ENCODE data around the gene HTR3D. TPM values are rescaled to one million over a fixed set of nuclear protein-coding genes. Genes with fewer than 3 reads are reported as not detected.

HTR3D gene
- total RNA-seq, 4 donors from 2014 or later: not detected

DNA sequence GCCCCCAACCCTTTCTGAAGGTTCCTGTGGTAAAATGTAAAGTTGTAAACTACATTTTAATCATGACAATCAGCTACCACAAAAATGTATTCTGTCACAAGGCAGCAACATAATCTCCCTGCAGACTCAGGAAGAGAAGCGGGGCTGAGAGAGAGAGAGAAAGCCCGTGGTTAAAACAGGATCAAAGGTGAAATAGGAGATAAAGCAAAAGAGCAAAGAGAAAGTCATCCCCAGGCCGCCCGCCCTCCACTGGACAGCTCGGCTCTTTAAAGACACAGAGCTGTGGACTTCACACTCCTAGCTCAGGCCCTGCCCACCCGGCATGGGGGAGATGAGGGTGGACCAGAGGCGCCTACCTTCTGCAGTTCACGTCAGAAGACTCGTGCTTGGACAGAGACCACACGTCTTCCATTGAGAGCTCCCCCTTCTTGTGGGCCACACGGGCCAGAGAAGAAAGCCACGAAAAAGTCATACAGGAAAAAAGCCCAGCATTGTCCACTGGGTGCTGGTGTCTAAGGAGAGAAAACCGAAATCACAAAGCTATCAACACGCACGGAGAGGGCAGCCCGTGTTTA is 43.2 kb upstream of the HTR3D start:
- H3K4me1 ChIP-seq: no peaks in the 10 kb centered on the region
- no peaks in the 10 kb centered on the region for H3K27me3 ChIP-seq
- H3K36me3 ChIP-seq: no peaks in the 10 kb centered on the region
- H3K4me3 ChIP-seq: no peak overlapping the region
- intact Hi-C loops (cut with DNase I; ENCODE audit: low total_unique reads): no loop called here
- H3K9me3 ChIP-seq: no peaks in the 10 kb centered on the region
- no peak for DNase-seq
- TF ChIP-seq, protein P1, sequence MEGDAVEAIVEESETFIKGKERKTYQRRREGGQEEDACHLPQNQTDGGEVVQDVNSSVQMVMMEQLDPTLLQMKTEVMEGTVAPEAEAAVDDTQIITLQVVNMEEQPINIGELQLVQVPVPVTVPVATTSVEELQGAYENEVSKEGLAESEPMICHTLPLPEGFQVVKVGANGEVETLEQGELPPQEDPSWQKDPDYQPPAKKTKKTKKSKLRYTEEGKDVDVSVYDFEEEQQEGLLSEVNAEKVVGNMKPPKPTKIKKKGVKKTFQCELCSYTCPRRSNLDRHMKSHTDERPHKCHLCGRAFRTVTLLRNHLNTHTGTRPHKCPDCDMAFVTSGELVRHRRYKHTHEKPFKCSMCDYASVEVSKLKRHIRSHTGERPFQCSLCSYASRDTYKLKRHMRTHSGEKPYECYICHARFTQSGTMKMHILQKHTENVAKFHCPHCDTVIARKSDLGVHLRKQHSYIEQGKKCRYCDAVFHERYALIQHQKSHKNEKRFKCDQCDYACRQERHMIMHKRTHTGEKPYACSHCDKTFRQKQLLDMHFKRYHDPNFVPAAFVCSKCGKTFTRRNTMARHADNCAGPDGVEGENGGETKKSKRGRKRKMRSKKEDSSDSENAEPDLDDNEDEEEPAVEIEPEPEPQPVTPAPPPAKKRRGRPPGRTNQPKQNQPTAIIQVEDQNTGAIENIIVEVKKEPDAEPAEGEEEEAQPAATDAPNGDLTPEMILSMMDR (IDR thresholded peaks at IDR 0.05): no peak
- no peak for TF ChIP-seq POLR2A (IDR thresholded peaks at IDR 0.05)
- no peak overlapping the region for H3K27ac ChIP-seq

DNA sequence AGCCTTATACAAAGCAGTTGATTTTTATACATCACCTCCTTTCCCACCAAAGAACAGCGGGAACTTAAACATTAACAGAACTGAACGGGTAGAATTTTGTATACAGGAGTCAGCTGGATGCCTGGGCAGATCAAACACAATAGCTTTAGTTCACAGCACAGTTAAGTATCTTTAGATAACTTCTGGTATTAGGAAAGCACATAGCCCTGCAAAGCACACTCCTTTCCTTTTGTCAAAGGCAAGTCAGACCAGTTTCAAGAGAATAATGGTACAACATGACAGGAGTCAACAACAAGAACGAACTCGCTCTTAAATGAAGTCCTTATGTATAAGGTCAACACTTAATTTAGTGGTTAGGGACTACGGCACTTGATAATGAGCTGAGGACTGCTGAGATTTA is 40.1 kb upstream of the HTR3D start:
- Histone ChIP-seq H3K27me3 (no peaks in the 10 kb centered on the region), H3K4me3 (no peak overlapping the region), H3K27ac (no peak overlapping the region), H3K4me1 (no peaks in the 10 kb centered on the region), H3K36me3 (no peaks in the 10 kb centered on the region), H3K9me3 (no peaks in the 10 kb centered on the region)
- intact Hi-C loops (cut with DNase I; ENCODE audit: low total_unique reads): no loop called here
- TF ChIP-seq, protein P1 (IDR thresholded peaks at IDR 0.05): no peak
- TF ChIP-seq POLR2A (IDR thresholded peaks at IDR 0.05): no peak
- no peak for DNase-seq

DNA sequence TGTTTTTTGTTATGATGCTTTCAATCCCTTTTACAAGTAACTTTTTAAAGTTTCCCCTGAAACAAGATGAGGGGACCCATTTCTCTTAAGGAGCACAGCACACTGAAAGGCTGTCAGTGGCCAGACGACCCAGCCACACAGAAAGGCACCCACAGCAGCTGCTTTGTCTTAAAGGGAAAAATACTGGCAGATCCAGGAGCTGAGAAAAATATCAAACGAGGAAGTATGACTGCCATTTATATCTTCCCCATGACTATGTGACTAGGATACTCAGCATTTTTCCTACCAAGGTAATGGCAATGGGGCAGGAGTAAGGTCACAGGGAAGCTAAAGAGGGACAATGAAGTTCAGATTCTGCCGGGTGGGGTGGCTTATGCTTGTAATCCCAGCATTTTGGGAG is 29.8 kb upstream of the HTR3D start:
- no peak overlapping the region for H3K27ac ChIP-seq
- intact Hi-C loops (cut with DNase I; ENCODE audit: low total_unique reads): no loop called here
- H3K36me3 ChIP-seq: no peaks in the 10 kb centered on the region
- no peaks in the 10 kb centered on the region for H3K9me3 ChIP-seq
- H3K27me3 ChIP-seq: no peaks in the 10 kb centered on the region
- no peak for DNase-seq
- H3K4me1 ChIP-seq: no peaks in the 10 kb centered on the region
- TF ChIP-seq, protein P1 (IDR thresholded peaks at IDR 0.05): no peak
- TF ChIP-seq POLR2A (IDR thresholded peaks at IDR 0.05): no peak
- H3K4me3 ChIP-seq: no peak overlapping the region

DNA sequence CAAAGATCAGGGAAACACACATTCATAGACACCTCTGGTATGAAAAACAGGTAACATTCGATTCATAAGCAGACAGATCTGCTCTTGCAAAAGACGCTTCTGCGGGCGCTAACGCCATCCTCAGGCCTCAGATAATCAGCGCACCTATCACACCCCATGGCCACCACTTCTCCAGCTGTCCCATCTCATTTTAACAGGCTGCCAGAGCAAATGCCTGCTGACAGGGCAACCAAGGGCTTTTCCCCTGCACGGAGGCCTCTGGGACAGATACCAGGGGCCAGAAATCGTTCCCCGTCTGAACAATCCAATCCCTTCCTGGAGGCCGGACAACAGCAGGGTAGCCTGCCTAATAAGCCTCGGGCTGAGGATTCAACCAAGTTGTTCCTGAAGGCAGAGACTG is 29.1 kb upstream of the HTR3D start:
- no peaks in the 10 kb centered on the region for H3K4me1 ChIP-seq
- H3K36me3 ChIP-seq: no peaks in the 10 kb centered on the region
- TF ChIP-seq POLR2A (IDR thresholded peaks at IDR 0.05): no peak
- TF ChIP-seq, protein P1 (IDR thresholded peaks at IDR 0.05): no peak
- H3K9me3 ChIP-seq: no peaks in the 10 kb centered on the region
- H3K4me3 ChIP-seq: no peak overlapping the region
- H3K27me3 ChIP-seq: no peaks in the 10 kb centered on the region
- no peak overlapping the region for H3K27ac ChIP-seq
- no peak for DNase-seq
- intact Hi-C loops (cut with DNase I; ENCODE audit: low total_unique reads): no loop called here

DNA sequence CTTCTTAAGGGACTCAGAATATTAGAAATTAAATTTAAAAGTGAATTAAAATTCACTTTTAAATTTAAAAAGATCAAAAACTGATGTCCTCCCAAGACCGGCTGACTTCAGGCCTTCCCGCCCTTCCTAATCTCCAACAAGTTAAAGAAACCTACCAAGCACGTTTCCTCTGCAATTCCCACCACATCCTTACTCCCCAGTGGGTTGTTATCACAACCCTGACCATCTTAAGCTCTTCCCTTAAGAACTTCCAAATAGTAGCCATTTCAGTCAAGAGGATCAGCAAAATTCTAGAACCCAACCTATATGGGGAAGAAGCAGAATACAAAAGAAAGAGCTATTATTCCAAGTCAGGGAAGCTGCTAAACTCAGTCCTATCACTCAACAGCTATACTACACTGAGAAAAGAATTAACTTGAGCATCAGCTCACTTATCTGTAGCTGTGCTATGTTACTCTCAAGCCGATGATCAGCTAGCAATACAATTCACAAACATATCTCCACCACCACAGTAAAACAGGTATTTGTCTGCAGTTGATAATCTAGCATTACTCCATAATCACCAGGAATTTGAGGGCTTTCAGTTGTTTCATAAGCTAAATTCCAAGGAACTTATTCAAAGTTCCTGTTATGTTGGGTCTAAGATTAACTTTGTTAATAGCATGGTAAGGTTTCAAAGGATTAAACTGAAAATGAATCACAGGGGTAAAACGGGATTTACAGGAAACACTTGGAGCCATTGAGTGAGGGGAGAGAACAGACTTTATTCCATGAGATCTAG is 28.2 kb upstream of the HTR3D start:
- no peak overlapping the region for H3K27ac ChIP-seq
- no peak for DNase-seq
- no peaks in the 10 kb centered on the region for H3K9me3 ChIP-seq
- no peaks in the 10 kb centered on the region for H3K4me1 ChIP-seq
- no peaks in the 10 kb centered on the region for H3K27me3 ChIP-seq
- intact Hi-C loops (cut with DNase I; ENCODE audit: low total_unique reads): no loop called here
- no peak for TF ChIP-seq POLR2A (IDR thresholded peaks at IDR 0.05)
- TF ChIP-seq, protein P1 (IDR thresholded peaks at IDR 0.05): no peak
- no peak overlapping the region for H3K4me3 ChIP-seq
- no peaks in the 10 kb centered on the region for H3K36me3 ChIP-seq

Measured in uterus (tissue), 4 donors.